Liver (tissue), 9 donors: ENCODE data around the gene SEMA6B. TPM values are rescaled to one million over a fixed set of nuclear protein-coding genes. Genes with fewer than 3 reads are reported as not detected.

ENCODE experiments used
- DNase-seq: peaks from one replicate; pipeline ENCODE4 v3.0.0-alpha.2; 2017; ENCODE audit warnings: low spot score
- H3K27ac ChIP-seq, 2 donors: one replicate each; pipeline ENCODE4 v1.7.0; 2013; ENCODE audit warnings: inconsistent platforms in 2 of 2, low read length in 2 of 2, control low read depth in 1 of 2, low read depth in 1 of 2, mild to moderate bottlenecking in 1 of 2
- H3K27me3 ChIP-seq, 4 donors: one replicate each; pipeline versions ENCODE4 v1.6.1 to v1.7.0; 2013; ENCODE audit warnings: low read length in 3 of 4, inconsistent platforms in 1 of 4, mild to moderate bottlenecking in 1 of 4, moderate library complexity in 1 of 4; ENCODE audit not compliant: control insufficient read depth in 4 of 4, insufficient read depth in 4 of 4
- H3K36me3 ChIP-seq, 4 donors: one replicate each; pipeline versions ENCODE4 v1.6.1 to v1.7.0; 2013; ENCODE audit warnings: low read length in 3 of 4, mild to moderate bottlenecking in 3 of 4, low read depth in 1 of 4, moderate library complexity in 1 of 4; ENCODE audit not compliant: control insufficient read depth in 4 of 4, insufficient read depth in 3 of 4
- H3K4me1 ChIP-seq, 4 donors: one replicate each; pipeline versions ENCODE4 v1.6.1 to v1.7.0; 2013; ENCODE audit warnings: low read length in 3 of 4, mild to moderate bottlenecking in 3 of 4, moderate library complexity in 1 of 4; ENCODE audit not compliant: control insufficient read depth in 4 of 4, insufficient read depth in 4 of 4
- H3K4me3 ChIP-seq, 3 donors: one replicate each; pipeline versions ENCODE4 v1.6.1 to v1.7.0; 2013; ENCODE audit warnings: low read length in 3 of 3, control low read depth in 1 of 3, low read depth in 1 of 3, mild to moderate bottlenecking in 1 of 3
- H3K9ac ChIP-seq, 2 donors: one replicate each; pipeline ENCODE4 v1.7.0; 2013; ENCODE audit warnings: low read length in 2 of 2, mild to moderate bottlenecking in 2 of 2, moderate library complexity in 2 of 2, control low read depth in 1 of 2, low read depth in 1 of 2
- H3K9me3 ChIP-seq, 4 donors: one replicate each; pipeline versions ENCODE4 v1.6.1 to v1.7.0; 2013; ENCODE audit warnings: low read length in 3 of 4; ENCODE audit not compliant: control insufficient read depth in 4 of 4
- ATF3 ChIP-seq: IDR thresholded peaks from 2 replicates; pipeline ENCODE4 v1.6.1; 2016; ENCODE audit warnings: antibody characterized with exemption
- CTCF ChIP-seq: fragments of 150-350 bp; IDR thresholded peaks from 2 replicates; pipeline ENCODE4 v1.5.1; 2017; ENCODE audit warnings: improper control_type of control experiment, low read depth, low read length; ENCODE audit not compliant: missing input control
- FOXA1 ChIP-seq: IDR thresholded peaks from 2 replicates; pipeline ENCODE4 v1.6.1; 2016; ENCODE audit warnings: antibody characterized with exemption
- FOXA2 ChIP-seq: IDR thresholded peaks from 2 replicates; pipeline ENCODE4 v1.6.1; 2016; ENCODE audit warnings: antibody characterized with exemption
- JUND ChIP-seq, 2 donors: IDR thresholded peaks; 2 replicates each; pipeline ENCODE4 v1.6.1; 2016; ENCODE audit warnings: antibody characterized with exemption in 2 of 2
- NR2F2 ChIP-seq: IDR thresholded peaks from 2 replicates; pipeline ENCODE4 v1.6.1; 2016; ENCODE audit warnings: antibody characterized with exemption
- RAD21 ChIP-seq, 2 donors: IDR thresholded peaks; 2 replicates each; pipeline ENCODE4 v1.6.1; 2016; ENCODE audit warnings: antibody characterized with exemption in 2 of 2, mild to moderate bottlenecking in 2 of 2
- REST ChIP-seq: IDR thresholded peaks from 2 replicates; pipeline ENCODE4 v1.6.1; 2016; ENCODE audit warnings: antibody characterized with exemption, mild to moderate bottlenecking
- YY1 ChIP-seq: IDR thresholded peaks from 2 replicates; pipeline ENCODE4 v1.6.1; 2016; ENCODE audit warnings: antibody characterized with exemption, mild to moderate bottlenecking
- WGBS: extraction: QIAGEN DNeasy Blood & Tissue Kit; methylation state at CpG from one replicate; pipeline ENCODE4 v1.1.7; 2013; 5-methylcytosine and 5-hydroxymethylcytosine counted together
- polyA plus RNA-seq, 2 donors: library from polyadenylated mRNA; stranded (reverse) in 1 of 2; unstranded in 1 of 2; fragments of 200-250 nt in 1 of 2; fragments of >200 nt in 1 of 2; fragmentation: Nextera tagmentation in 1 of 2; extraction: Ambion mirVana in 1 of 2; gene quantifications; one replicate each; pipeline versions ENCODE4 v1.2.1 to v1.2.3, GENCODE V29; 2013 to 2015
- total RNA-seq, 2 donors: library from RNA; depleted of rRNA; stranded (reverse); fragments of >200 nt; gene quantifications; one replicate each; pipeline ENCODE4 v1.2.3, GENCODE V29; 2014
- donor health status: healthy.
- donor health status: healthy.
- donor health status: healthy.
- donor health status: healthy.
- donor health status: healthy.

Gene SEMA6B
- total and polyA plus RNA-seq, 4 donors: 0.58 to 3.2 (median 2.9) TPM

GRCh38 chr19:4493104-4493928 is 66.2 kb downstream of the SEMA6B start:
- WGBS: 97% methylated on average over 41 of the region's 41 CpGs
- no peak for DNase-seq
- H3K9ac ChIP-seq: no peak overlapping the region
- H3K4me3 ChIP-seq: no peak overlapping the region
- H3K27me3 ChIP-seq: no peaks in the 10 kb centered on the region
- peaks cover 3 to 49% (median 13%) of the 10 kb centered on the region in 4 donors for H3K36me3 ChIP-seq
- no peaks in the 10 kb centered on the region for H3K4me1 ChIP-seq
- H3K27ac ChIP-seq: no peak overlapping the region
- H3K9me3 ChIP-seq: no peaks in the 10 kb centered on the region
- TF ChIP-seq JUND (IDR thresholded peaks at IDR 0.05) (no peak), ATF3 (no peak), RAD21 (IDR thresholded peaks at IDR 0.05) (no peak), CTCF (no peak), FOXA2 (no peak), NR2F2 (no peak), YY1 (no peak), REST (no peak), FOXA1 (no peak)

Other genes with a start within 250 kb of the SEMA6B start
- 10 to 100 TPM in 1 of 2 donors, 1 to 10 TPM in 1; 8.6 to 26.4 TPM for gene STAP2, start 220.9 kb downstream of the SEMA6B start, total RNA-seq
- gene STAP2, start 220.9 kb downstream of the SEMA6B start, polyA plus RNA-seq: 10 to 100 TPM; 23.6 to 24.5 TPM
- 1 to 10 TPM; 4.7 to 9.9 TPM for gene MPND, start 216.1 kb downstream of the SEMA6B start, total RNA-seq
- gene MPND, start 216.1 kb downstream of the SEMA6B start, polyA plus RNA-seq: 1 to 10 TPM; 9.0 to 9.4 TPM
- 10 to 100 TPM; 16.7 to 19.7 TPM for gene SH3GL1, start 159.1 kb downstream of the SEMA6B start, total RNA-seq
- gene SH3GL1, start 159.1 kb downstream of the SEMA6B start, polyA plus RNA-seq: 10 to 100 TPM; 16.5 to 27.8 TPM
- gene CHAF1A, start 157.0 kb downstream of the SEMA6B start, total RNA-seq: 10 to 100 TPM in 1 of 2 donors, 1 to 10 TPM in 1; 2.9 to 20.8 TPM
- 1 to 10 TPM; 1.0 to 2.1 TPM for gene CHAF1A, start 157.0 kb downstream of the SEMA6B start, polyA plus RNA-seq
- gene UBXN6, start 101.9 kb downstream of the SEMA6B start, total RNA-seq: 10 to 100 TPM; 33.0 to 92.3 TPM
- gene UBXN6, start 101.9 kb downstream of the SEMA6B start, polyA plus RNA-seq: 10 to 100 TPM; 39.5 to 68.6 TPM
- gene HDGFL2, start 87.4 kb downstream of the SEMA6B start, total RNA-seq: 10 to 100 TPM; 14.9 to 15.7 TPM
- gene HDGFL2, start 87.4 kb downstream of the SEMA6B start, polyA plus RNA-seq: 10 to 100 TPM in 1 of 2 donors, 1 to 10 TPM in 1; 3.4 to 13.2 TPM
- gene PLIN4, start 41.2 kb downstream of the SEMA6B start, total RNA-seq: 10 to 100 TPM in 1 of 2 donors, 1 to 10 TPM in 1; 3.1 to 49.1 TPM
- gene PLIN4, start 41.2 kb downstream of the SEMA6B start, polyA plus RNA-seq: 10 to 100 TPM in 1 of 2 donors, 1 to 10 TPM in 1; 5.0 to 14.1 TPM
- 10 to 100 TPM; 13.3 to 83.8 TPM for gene PLIN5, start 24.5 kb downstream of the SEMA6B start, total RNA-seq
- gene PLIN5, start 24.5 kb downstream of the SEMA6B start, polyA plus RNA-seq: 10 to 100 TPM; 51.8 to 61.5 TPM
- 100 to 1,000 TPM in 1 of 2 donors, 10 to 100 TPM in 1; 57.8 to 581 TPM for gene LRG1, start 19.6 kb downstream of the SEMA6B start, total RNA-seq
- 1,000 to 10,000 TPM in 1 of 2 donors, 100 to 1,000 TPM in 1; 741 to 1,122 TPM for gene LRG1, start 19.6 kb downstream of the SEMA6B start, polyA plus RNA-seq
- 10 to 100 TPM; 15.6 to 29.0 TPM for gene TNFAIP8L1, start 79.8 kb upstream of the SEMA6B start, total RNA-seq
- gene TNFAIP8L1, start 79.8 kb upstream of the SEMA6B start, polyA plus RNA-seq: 10 to 100 TPM; 19.1 to 21.2 TPM
- 10 to 100 TPM; 85.1 to 88.9 TPM for gene MYDGF, start 110.7 kb upstream of the SEMA6B start, total RNA-seq
- 100 to 1,000 TPM; 198 to 222 TPM for gene MYDGF, start 110.7 kb upstream of the SEMA6B start, polyA plus RNA-seq
- 10 to 100 TPM; 27.3 to 74.5 TPM for gene DPP9, start 164.2 kb upstream of the SEMA6B start, total RNA-seq
- 10 to 100 TPM; 20.5 to 53.4 TPM for gene DPP9, start 164.2 kb upstream of the SEMA6B start, polyA plus RNA-seq
- 10 to 100 TPM in 1 of 2 donors, 1 to 10 TPM in 1; 10.0 to 15.1 TPM for gene FEM1A, start 232.1 kb upstream of the SEMA6B start, total RNA-seq
- 1 to 10 TPM in 1 of 2 donors, under 1 TPM in 1; 0.25 to 4.9 TPM for gene FEM1A, start 232.1 kb upstream of the SEMA6B start, polyA plus RNA-seq